IMR-90 (cell line): ENCODE results near the gene ADGRG1. TPM values are rescaled to one million over a fixed set of nuclear protein-coding genes. Genes with fewer than 3 reads are reported as not detected.

Experiments
- ATAC-seq: fragments of 200-7000 bp; cut with Tn5 transposase; 2 replicates; pipeline ENCODE4 v1.9.1; 2020; ENCODE audit warnings: low read depth, mild to moderate bottlenecking, moderate library complexity
- BruUV-seq: library from RNA; stranded (reverse); fragments of 400-500 nt; replicated peaks from 2 replicates; lab custom pipeline; 2021; lab: Mats Ljungman, UMichigan
- CTCF ChIA-PET: fragments of 300-600 bp; formaldehyde crosslinking; extraction: SDS; loops from one replicate; lab custom pipeline; 2021; ENCODE audit warnings: antibody characterized with exemption; lab: Yijun Ruan, JAX
- POLR2A ChIA-PET: fragments of 300-600 bp; sonication (Branson Sonifier 250); formaldehyde crosslinking; loops from one replicate; lab custom pipeline; 2022; ENCODE audit warnings: antibody characterized with exemption; ENCODE audit not compliant: unreplicated experiment; lab: Charles Lee
- DNase-seq: peaks from one replicate; pipeline ENCODE4 v3.0.0; 2013
- H2AFZ ChIP-seq: replicated peaks from 2 replicates; pipeline ENCODE3; 2013; ENCODE audit warnings: low read length, mild to moderate bottlenecking; ENCODE audit not compliant: poor library complexity
- H2AK5ac ChIP-seq: 2 replicates; pipeline ENCODE4 v1.6.1; 2013; ENCODE audit warnings: low read depth, low read length, inconsistent platforms
- H2AK9ac ChIP-seq: replicated peaks from 2 replicates; pipeline ENCODE3; 2013; ENCODE audit warnings: mild to moderate bottlenecking, low read depth, low read length, moderate library complexity; ENCODE audit not compliant: poor library complexity
- H2BK120ac ChIP-seq: 2 replicates; pipeline ENCODE4 v1.6.1; 2013; ENCODE audit warnings: low read depth, low read length, inconsistent platforms
- H2BK15ac ChIP-seq: 3 replicates; pipeline ENCODE4 v1.6.1; 2013; ENCODE audit warnings: low read depth, low read length, inconsistent platforms
- H2BK20ac ChIP-seq: 2 replicates; pipeline ENCODE4 v1.6.1; 2013; ENCODE audit warnings: low read depth, mild to moderate bottlenecking, inconsistent platforms, low read length, moderate library complexity
- H2BK5ac ChIP-seq: 2 replicates; pipeline ENCODE4 v1.6.1; 2013; ENCODE audit warnings: mild to moderate bottlenecking, low read depth, low read length, inconsistent platforms; ENCODE audit not compliant: poor library complexity, severe bottlenecking
- H3K14ac ChIP-seq: replicated peaks from 2 replicates; pipeline ENCODE4 v1.6.1; 2013; ENCODE audit warnings: low read depth, low read length, inconsistent platforms
- H3K18ac ChIP-seq: 2 replicates; pipeline ENCODE4 v1.6.1; 2013; ENCODE audit warnings: low read depth, low read length, control low read depth
- H3K23ac ChIP-seq: 2 replicates; pipeline ENCODE4 v1.6.1; 2013; ENCODE audit warnings: low read depth, low read length, inconsistent platforms
- H3K27ac ChIP-seq: 2 replicates; pipeline ENCODE4 v1.5.1; 2013; ENCODE audit warnings: mild to moderate bottlenecking, control low read depth, low read length; ENCODE audit not compliant: insufficient read depth
- H3K27me3 ChIP-seq: 2 replicates; pipeline ENCODE4 v1.6.1; 2013; ENCODE audit warnings: low read length; ENCODE audit not compliant: control insufficient read depth, insufficient read depth
- H3K36me3 ChIP-seq: 2 replicates; pipeline ENCODE4 v1.6.1; 2013; ENCODE audit warnings: low read length, mixed read lengths; ENCODE audit not compliant: control insufficient read depth, insufficient read depth
- H3K4ac ChIP-seq: 2 replicates; pipeline ENCODE4 v1.6.1; 2013; ENCODE audit warnings: low read depth, low read length, inconsistent platforms
- H3K4me1 ChIP-seq: 2 replicates; pipeline ENCODE4 v1.6.1; 2013; ENCODE audit warnings: low read length, mixed read lengths; ENCODE audit not compliant: control insufficient read depth, insufficient read depth
- H3K4me2 ChIP-seq: 2 replicates; pipeline ENCODE4 v1.6.1; 2013; ENCODE audit warnings: low read depth, mild to moderate bottlenecking, control low read depth, low read length, moderate library complexity
- H3K4me3 ChIP-seq: 2 replicates; pipeline ENCODE4 v1.5.1; 2013; ENCODE audit warnings: low read depth, mild to moderate bottlenecking, control low read depth, low read length, moderate library complexity; ENCODE audit not compliant: insufficient read depth
- H3K56ac ChIP-seq: 2 replicates; pipeline ENCODE4 v1.6.1; 2013; ENCODE audit warnings: low read length, inconsistent platforms; ENCODE audit not compliant: insufficient read depth; ENCODE audit errors: extremely low read depth
- H3K79me1 ChIP-seq, 2 experiments: 2 replicates each; pipeline ENCODE4 v1.6.1; 2013; ENCODE audit warnings: low read length in 2 of 2, inconsistent platforms in 1 of 2, low read depth in 1 of 2
- H3K9ac ChIP-seq: 2 replicates; pipeline ENCODE4 v1.6.1; 2013; ENCODE audit warnings: low read depth, low read length, control low read depth
- H3K9me1 ChIP-seq: 2 replicates; pipeline ENCODE4 v1.6.1; 2013; ENCODE audit warnings: low read length, inconsistent platforms; ENCODE audit not compliant: insufficient read depth
- H3K9me3 ChIP-seq: 2 replicates; pipeline ENCODE4 v1.6.1; 2013; ENCODE audit warnings: low read length; ENCODE audit not compliant: control insufficient read depth, insufficient read depth
- H4K20me1 ChIP-seq: 2 replicates; pipeline ENCODE4 v1.6.1; 2013; ENCODE audit warnings: low read length, inconsistent platforms; ENCODE audit not compliant: insufficient read depth
- H4K5ac ChIP-seq: 2 replicates; pipeline ENCODE4 v1.6.1; 2013; ENCODE audit warnings: mild to moderate bottlenecking, low read depth, low read length, control low read depth
- H4K8ac ChIP-seq, 2 experiments: 2 replicates each; pipeline ENCODE4 v1.6.1; 2013; ENCODE audit warnings: low read depth in 2 of 2, low read length in 2 of 2, control low read depth in 1 of 2, inconsistent platforms in 1 of 2
- H4K91ac ChIP-seq: 2 replicates; pipeline ENCODE4 v1.6.1; 2013; ENCODE audit warnings: low read depth, low read length, inconsistent platforms; ENCODE audit not compliant: insufficient read depth
- BHLHE40 ChIP-seq: fragments of 150-350 bp; IDR thresholded peaks from 2 replicates; pipeline ENCODE4 v1.6.1; 2016; ENCODE audit warnings: mild to moderate bottlenecking, low read depth, low read length
- CEBPB ChIP-seq: IDR thresholded peaks from 2 replicates; pipeline ENCODE4 v1.6.1; 2012; ENCODE audit warnings: low read depth, low read length, improper control_type of control experiment
- CHD1 ChIP-seq: IDR thresholded peaks from 2 replicates; pipeline ENCODE4 v1.6.1; 2012; ENCODE audit warnings: low read depth, low read length, improper control_type of control experiment
- CTCF ChIP-seq: conservative IDR thresholded peaks from 2 replicates; pipeline ENCODE4 v1.5.1; 2012; ENCODE audit warnings: mild to moderate bottlenecking, low read depth, low read length, improper control_type of control experiment
- ELK1 ChIP-seq: fragments of 150-350 bp; IDR thresholded peaks from 2 replicates; pipeline ENCODE4 v1.6.1; 2016; ENCODE audit warnings: low read depth, mild to moderate bottlenecking, low read length, moderate library complexity, borderline replicate concordance
- FOS ChIP-seq: fragments of 150-350 bp; IDR thresholded peaks from 2 replicates; pipeline ENCODE4 v1.6.1; 2016; ENCODE audit warnings: low read depth, low read length
- MAFK ChIP-seq: IDR thresholded peaks from 2 replicates; pipeline ENCODE4 v1.6.1; 2012; ENCODE audit warnings: low read depth, low read length, improper control_type of control experiment
- MAZ ChIP-seq: IDR thresholded peaks from 2 replicates; pipeline ENCODE4 v1.6.1; 2012; ENCODE audit warnings: low read depth, mild to moderate bottlenecking, low read length, improper control_type of control experiment, moderate library complexity, borderline replicate concordance
- MXI1 ChIP-seq: IDR thresholded peaks from 2 replicates; pipeline ENCODE4 v1.6.1; 2012; ENCODE audit warnings: low read depth, mild to moderate bottlenecking, low read length, moderate library complexity, borderline replicate concordance
- NFE2L2 ChIP-seq: fragments of 150-350 bp; IDR thresholded peaks from 2 replicates; pipeline ENCODE4 v1.6.1; 2016; ENCODE audit warnings: low read depth, mild to moderate bottlenecking, low read length
- POLR2A ChIP-seq: IDR thresholded peaks from 2 replicates; pipeline ENCODE4 v1.6.1; 2012; ENCODE audit warnings: mild to moderate bottlenecking, low read depth, low read length
- RAD21 ChIP-seq: IDR thresholded peaks from 2 replicates; pipeline ENCODE4 v1.6.1; 2012; ENCODE audit warnings: low read length, improper control_type of control experiment
- RCOR1 ChIP-seq: IDR thresholded peaks from 2 replicates; pipeline ENCODE4 v1.6.1; 2012; ENCODE audit warnings: mild to moderate bottlenecking, low read length, improper control_type of control experiment; ENCODE audit not compliant: insufficient replicate concordance
- RFX5 ChIP-seq: IDR thresholded peaks from 2 replicates; pipeline ENCODE4 v1.8.0; 2012; ENCODE audit warnings: low read depth, mild to moderate bottlenecking, low read length, moderate library complexity
- SMC3 ChIP-seq: fragments of 150-350 bp; IDR thresholded peaks from 2 replicates; pipeline ENCODE4 v1.6.1; 2016; ENCODE audit warnings: low read depth, mild to moderate bottlenecking, antibody characterized with exemption, low read length, moderate library complexity
- USF2 ChIP-seq: fragments of 150-350 bp; IDR thresholded peaks from 2 replicates; pipeline ENCODE4 v1.6.1; 2017; ENCODE audit warnings: mild to moderate bottlenecking, antibody characterized with exemption, low read length, low read depth
- WGBS, 2 experiments: methylation state at CpG; one replicate each; pipeline versions ENCODE4 v1.1.5 to v1.1.7; 2013; ENCODE audit warnings: missing lambda C conversion rate in 2 of 2; ENCODE audit not compliant: insufficient read length in 1 of 2; ENCODE audit errors: extremely low coverage in 2 of 2; 5-methylcytosine and 5-hydroxymethylcytosine counted together
- dilution Hi-C: fragments of 300-500 bp; cut with HindIII; formaldehyde crosslinking; loops from one replicate; pipeline ENCODE4 v1.14.3; 2018; ENCODE audit warnings: low sequenced_read_pairs; ENCODE audit not compliant: unreplicated experiment
- in situ Hi-C: fragments of 300-500 bp; cut with MboI; formaldehyde crosslinking; loops from 3 replicates; pipeline ENCODE4 v1.14.3; 2019; ENCODE audit warnings: low sequenced_read_pairs, inconsistent platforms, mixed read lengths
- intact Hi-C: fragments of 100-400 bp; cut with micrococcal nuclease; formaldehyde crosslinking; loops from 2 replicates; pipeline ENCODE4 v1.10.0; 2022
- polyA plus RNA-seq, 3 experiments: library from polyadenylated mRNA; depleted of rRNA; stranded (reverse); fragments of >200 nt; gene quantifications; 2 replicates each; pipeline ENCODE4 v1.2.3, GENCODE V29; 2012; ENCODE audit warnings: low replicate concordance in 1 of 3
- total RNA-seq: library from RNA; depleted of rRNA; stranded (reverse); fragments of >200 nt; gene quantifications from 2 replicates; pipeline ENCODE4 v1.2.3, GENCODE V29; 2012

The ADGRG1 gene
- total and polyA plus RNA-seq, 2 of the 4 experiments (the other 2 are of a cell fraction) = 0.90 to 8.4 TPM

GRCh38 chr16:57693550-57693949 is 65.1 kb downstream of the ADGRG1 start:
- no peak overlapping the region for H3K27ac ChIP-seq
- no peak overlapping the region for H2AK5ac ChIP-seq
- intact Hi-C loops = no loop called here
- no peak overlapping the region for H2AFZ ChIP-seq
- H4K91ac ChIP-seq = no peak overlapping the region
- no peak for TF ChIP-seq RCOR1
- TF ChIP-seq MAZ = no peak
- no peak for TF ChIP-seq ELK1
- TF ChIP-seq CHD1 = no peak
- TF ChIP-seq BHLHE40 = no peak
- no peak for TF ChIP-seq NFE2L2
- no peak for TF ChIP-seq CTCF
- no peak for TF ChIP-seq RFX5
- TF ChIP-seq POLR2A = no peak
- no peak for TF ChIP-seq MAFK
- no peak for TF ChIP-seq CEBPB
- TF ChIP-seq FOS = no peak
- TF ChIP-seq USF2 = no peak
- no peak for TF ChIP-seq SMC3
- no peak for TF ChIP-seq RAD21
- no peak for TF ChIP-seq MXI1
- H3K4ac ChIP-seq = no peak overlapping the region
- H2BK20ac ChIP-seq = no peak overlapping the region
- H3K9ac ChIP-seq = no peak overlapping the region
- no peak overlapping the region for H3K18ac ChIP-seq
- no peaks in the 10 kb centered on the region for H4K20me1 ChIP-seq
- H2BK15ac ChIP-seq = no peak overlapping the region
- no peaks in the 10 kb centered on the region for H3K36me3 ChIP-seq
- no peak overlapping the region for H2BK120ac ChIP-seq
- no peak overlapping the region for H2AK9ac ChIP-seq
- H3K56ac ChIP-seq = no peak overlapping the region
- dilution Hi-C loops = no loop called here
- peaks cover 68% of the 10 kb centered on the region for H3K27me3 ChIP-seq
- no peak overlapping the region for H3K14ac ChIP-seq
- no peaks in the 10 kb centered on the region for H3K9me1 ChIP-seq
- H4K8ac ChIP-seq = no peak overlapping the region
- no peak for DNase-seq
- in situ Hi-C loops = no loop called here
- no peak overlapping the region for H2BK5ac ChIP-seq
- H3K4me3 ChIP-seq = no peak overlapping the region
- ATAC-seq = no peak
- H3K4me2 ChIP-seq = no peak overlapping the region
- H3K79me1 ChIP-seq = no peaks in the 10 kb centered on the region
- no peaks in the 10 kb centered on the region for H3K4me1 ChIP-seq
- 14% methylated on average over 1 of the region's 4 CpGs; no CpG with 5 or more reads in 1 of the 2 experiments for WGBS, 2 experiments
- no peak overlapping the region for H4K5ac ChIP-seq
- POLR2A ChIA-PET = no interaction called here
- no peaks in the 10 kb centered on the region for H3K9me3 ChIP-seq
- CTCF ChIA-PET = no interaction called here
- no TSS peak for BruUV-seq
- no peak overlapping the region for H3K23ac ChIP-seq
